HG02981 (cell line): Measurements from ENCODE around the gene CDK10.
A peak's percentile ranks its signal among the peaks of the same experiment; 100 is the strongest.
"Not testable (repeated sequence)": the region's sequence is repeated elsewhere in the genome, so short reads cannot be mapped to it uniquely, and the experiment has no call there.

ENCODE experiments used
- ATAC-seq: cut with Tn5 transposase; IDR thresholded peaks from one replicate; pipeline ENCODE4 v1.9.1; 2021; ENCODE audit warnings: mild to moderate bottlenecking, moderate library complexity; ENCODE audit not compliant: unreplicated experiment

Gene CDK10

DNA sequence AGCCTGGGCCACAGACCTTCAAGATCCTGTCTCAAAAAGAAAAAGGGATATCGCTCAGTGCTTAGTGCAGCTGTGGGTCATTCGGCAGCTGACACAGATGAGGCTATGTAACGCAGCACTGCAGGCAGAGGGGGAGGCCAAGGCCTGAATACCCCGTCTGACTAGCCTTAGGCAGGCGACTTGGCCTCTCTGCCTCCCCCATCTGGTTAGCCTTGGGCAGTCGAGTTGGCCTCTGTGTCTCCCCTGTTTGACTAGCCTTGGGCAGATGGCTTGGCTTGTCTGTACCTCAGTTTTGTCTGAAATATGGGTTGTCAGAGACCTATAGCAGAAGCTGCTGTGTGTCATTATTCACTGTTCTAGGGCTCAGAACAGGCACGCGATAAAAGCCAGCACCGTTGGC, 18.9 kb upstream of the CDK10 start:
- ATAC-seq: no peak

DNA sequence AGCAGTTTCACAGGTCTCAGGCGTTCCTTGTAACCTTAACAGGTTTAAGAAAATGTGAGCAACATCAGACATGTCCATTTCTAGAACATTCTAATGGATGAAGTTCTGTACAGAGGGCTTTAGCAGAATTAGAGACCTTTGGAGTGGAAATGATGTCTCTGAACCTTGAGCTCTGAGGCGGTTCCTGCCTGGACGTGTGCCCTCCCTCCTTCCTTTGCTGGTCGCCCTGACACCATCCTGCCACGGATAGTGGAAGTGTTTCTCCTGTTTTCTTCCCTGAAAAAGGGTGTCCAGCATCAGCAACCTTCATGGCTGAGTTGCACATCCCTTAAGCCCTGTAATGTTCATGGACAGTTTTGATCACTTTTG, 17.7 kb upstream of the CDK10 start:
- ATAC-seq: no peak

DNA sequence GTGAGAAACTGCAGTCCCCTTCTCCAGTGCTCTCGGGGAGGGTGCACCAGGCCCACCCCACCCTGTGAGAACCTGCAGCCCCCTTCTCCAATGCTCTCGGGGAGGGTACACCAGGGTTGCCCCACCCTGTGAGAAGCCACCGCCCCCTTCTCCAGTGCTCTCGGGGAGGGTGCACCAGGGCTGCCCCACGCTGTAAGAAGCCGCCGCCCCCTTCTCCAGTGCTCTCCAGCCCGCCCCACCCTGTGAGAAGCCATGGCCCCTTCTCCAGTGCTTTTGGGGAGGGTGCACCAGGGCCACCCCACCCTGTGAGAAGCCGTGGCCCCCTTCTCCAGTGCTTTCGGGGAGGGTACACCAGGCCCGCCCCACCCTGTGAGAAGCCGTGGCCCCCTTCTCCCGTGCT, 16.7 kb upstream of the CDK10 start:
- ATAC-seq: no peak

DNA sequence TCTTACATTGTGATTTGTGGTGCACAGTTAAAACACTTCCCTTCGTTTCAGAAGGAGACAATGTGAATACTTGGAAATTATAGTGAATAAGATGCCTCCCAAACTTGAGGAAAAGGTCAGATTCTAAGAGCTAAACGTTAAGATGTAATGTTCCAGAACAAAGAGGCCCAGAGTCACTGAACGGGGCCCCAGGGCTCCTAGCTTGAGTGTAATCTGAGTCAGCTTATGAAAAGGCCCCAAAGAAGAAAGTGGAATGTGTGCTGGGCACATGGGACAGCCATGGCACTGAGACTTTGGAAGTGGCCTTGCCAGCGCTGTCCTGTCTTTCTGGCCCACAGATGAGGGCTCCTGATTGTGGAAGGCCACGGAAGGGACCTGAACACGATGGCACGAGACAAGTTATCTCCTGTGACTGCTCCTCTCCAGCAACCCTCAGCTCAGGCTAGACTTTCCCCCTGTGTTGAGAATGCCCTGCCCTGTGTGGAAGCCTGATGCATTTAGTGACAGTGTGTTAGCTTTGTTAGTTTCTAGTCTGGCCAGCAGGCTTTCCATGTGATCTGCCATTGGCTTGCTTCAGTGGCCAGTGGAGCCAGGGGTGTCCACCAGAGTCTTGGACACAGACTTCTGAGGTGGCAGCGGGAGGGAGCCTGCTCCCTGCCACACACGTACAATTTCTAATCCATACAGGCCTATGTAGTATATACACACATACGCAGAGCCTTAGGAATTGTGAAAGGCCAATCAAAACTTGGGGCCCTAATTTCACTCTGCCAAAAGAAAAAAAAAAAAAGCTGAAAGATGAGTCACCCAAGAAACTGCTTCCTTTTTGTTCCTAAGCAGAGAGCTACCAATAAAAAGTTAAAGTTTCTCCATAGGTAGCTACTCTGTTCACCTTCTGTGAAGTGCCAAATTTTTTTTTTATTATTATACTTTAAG, 15.7 kb upstream of the CDK10 start:
- no peak for ATAC-seq

GRCh38 chr16:89671565-89671964, 14.9 kb upstream of the CDK10 start:
- not testable (repeated sequence) for ATAC-seq

DNA sequence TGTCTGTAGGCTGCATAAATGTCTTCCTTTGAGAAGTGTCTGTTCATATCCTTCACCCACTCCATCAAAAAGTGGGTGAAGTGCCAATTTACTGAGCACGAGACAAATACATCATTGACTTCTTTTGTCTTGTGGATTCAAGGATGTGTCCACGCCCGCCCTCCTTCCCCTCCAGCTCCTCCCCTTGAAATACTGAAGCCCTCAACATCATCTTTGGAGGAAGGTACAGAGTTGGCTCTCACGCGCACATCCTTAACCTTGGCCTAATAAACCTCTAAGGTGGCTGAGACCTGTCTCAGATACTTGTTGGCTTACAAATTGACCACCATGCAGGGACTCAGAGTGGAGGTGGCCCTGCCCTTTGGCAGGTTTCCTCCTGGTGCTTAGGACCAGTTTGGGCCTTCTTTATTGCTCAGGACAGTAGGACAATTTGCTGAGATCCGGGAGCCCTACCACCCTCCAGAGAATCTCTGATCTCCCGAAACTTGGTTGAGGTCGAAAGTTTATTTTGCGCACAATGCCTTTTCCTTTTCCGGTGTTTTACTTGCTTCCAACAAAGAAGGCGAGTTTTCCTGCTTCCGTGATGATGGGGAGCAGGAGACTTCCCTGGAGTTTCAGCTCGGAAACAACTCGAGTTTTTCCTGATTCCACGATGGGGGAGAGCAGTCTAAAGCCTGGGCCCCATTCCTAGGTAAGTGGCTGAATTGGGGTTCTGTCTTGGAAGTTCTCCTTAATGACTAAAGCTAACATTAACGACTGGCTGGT, 14.1 kb upstream of the CDK10 start:
- no peak for ATAC-seq

GRCh38 chr16:89678258-89678657, 8.2 kb upstream of the CDK10 start:
- no peak for ATAC-seq

DNA sequence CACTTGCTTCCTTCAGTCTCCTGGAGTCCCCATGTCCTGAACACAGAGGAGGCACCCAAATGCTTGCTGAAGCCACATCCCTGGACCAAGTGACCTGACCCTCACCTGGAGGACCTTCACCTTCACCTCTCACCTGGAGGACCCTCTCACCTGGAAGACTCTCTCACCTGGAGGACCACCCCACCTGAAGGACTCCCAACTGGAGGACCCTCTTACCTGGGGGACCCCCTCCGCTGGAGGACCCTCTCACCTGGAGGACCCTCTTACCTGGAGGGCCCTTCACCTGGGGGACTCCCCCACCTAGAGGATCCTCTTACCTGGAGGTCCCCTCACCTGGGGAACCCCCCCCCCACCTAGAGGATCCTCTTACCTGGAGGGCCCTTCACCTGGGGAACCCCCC, 573 bp upstream of the CDK10 start:
- no peak for ATAC-seq

- peak; percentile 52 for ATAC-seq
These were observed 827 bp downstream of the CDK10 start for GRCh38 chr16:89687092-89687940.

- ATAC-seq: no peak
These were observed 1.9 kb downstream of the CDK10 start for GRCh38 chr16:89688395-89688794.

GRCh38 chr16:89689142-89689541, 2.7 kb downstream of the CDK10 start:
- no peak for ATAC-seq

GRCh38 chr16:89689621-89690020, 3.1 kb downstream of the CDK10 start:
- ATAC-seq: not testable (repeated sequence)

GRCh38 chr16:89690392-89690901, 4.0 kb downstream of the CDK10 start:
- no peak for ATAC-seq

GRCh38 chr16:89691231-89691985, 4.9 kb downstream of the CDK10 start:
- no peak for ATAC-seq

DNA sequence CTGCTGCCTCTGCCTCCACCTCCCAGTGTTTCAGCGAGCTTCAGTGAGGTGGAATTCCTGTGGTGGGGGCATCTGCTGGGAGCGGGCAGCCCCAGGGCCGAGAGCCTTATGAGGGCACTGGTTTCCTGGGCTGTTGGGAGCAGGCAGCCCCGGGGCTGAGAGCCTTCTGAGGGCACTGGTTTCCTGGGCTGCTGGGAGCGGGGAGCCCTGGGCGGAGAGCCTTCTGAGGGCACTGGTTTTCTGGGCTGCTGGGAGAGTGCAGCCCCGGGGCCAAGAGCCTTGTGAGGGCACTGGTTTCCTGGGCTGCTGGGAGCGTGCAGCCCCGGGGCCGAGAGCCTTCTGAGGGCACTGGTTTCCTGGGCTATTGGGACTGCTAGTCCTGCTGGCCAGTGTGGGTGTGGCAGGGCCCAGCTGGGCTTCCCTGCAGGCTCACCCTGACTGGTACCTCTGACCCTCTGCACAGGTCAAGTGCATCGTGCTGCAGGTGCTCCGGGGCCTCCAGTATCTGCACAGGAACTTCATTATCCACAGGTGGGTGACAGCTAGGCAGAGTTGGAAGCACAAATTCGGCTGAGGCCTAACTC, 5.6 kb downstream of the CDK10 start:
- ATAC-seq: no peak

GRCh38 chr16:89693289-89693731, 6.8 kb downstream of the CDK10 start:
- ATAC-seq: no peak

DNA sequence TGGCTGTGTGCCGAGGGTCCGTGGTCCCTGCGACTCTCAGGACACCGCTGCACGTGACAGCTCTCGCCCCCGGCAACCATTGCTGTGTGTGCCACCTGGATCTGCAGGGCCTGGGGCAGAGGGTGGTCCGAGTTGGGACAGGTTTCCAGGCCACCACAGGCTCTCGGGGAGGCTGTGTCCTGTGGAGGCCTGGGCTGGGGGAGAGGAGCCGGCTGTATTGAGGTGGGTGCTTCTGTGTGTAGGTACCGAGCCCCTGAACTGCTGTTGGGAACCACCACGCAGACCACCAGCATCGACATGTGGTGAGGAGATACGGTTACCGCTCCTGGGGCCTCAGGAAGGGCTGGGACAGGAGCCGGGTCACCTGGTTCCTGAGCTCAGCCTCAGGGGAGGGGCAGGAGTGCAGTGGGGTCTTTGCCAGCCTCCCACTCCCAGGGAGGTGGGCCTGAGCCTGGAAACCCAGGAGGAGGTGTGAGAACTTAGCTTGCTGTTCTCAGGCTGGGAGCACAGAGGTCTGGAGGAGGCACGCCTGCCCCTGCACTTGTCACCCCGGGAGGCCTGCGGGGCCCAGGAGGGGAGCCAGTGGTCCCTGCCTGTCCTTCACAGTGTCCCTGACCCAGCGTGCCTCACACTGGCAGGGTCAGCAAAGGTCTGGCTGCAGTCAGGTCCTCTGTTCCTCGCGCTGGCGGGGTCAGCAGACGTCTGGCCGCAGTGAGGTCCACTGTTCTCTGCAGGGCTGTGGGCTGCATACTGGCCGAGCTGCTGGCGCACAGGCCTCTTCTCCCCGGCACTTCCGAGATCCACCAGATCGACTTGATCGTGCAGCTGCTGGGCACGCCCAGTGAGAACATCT, 7.7 kb downstream of the CDK10 start:
- ATAC-seq: no peak

DNA sequence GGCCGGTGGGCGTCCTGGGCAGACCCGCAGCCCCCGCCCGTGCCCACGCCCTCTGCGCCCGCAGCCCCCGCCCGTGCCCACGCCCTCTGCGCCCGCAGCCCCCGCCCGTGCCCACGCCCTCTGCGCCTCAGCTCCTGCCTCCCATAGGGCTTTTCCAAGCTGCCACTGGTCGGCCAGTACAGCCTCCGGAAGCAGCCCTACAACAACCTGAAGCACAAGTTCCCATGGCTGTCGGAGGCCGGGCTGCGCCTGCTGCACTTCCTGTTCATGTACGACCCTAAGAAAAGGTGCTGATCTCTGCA, 8.2 kb downstream of the CDK10 start:
- not testable (repeated sequence) for ATAC-seq
